Fibroblast of skin of right biceps (primary cell): ENCODE results near the gene PYGO1.
"Not testable (repeated sequence)": the region's sequence is repeated elsewhere in the genome, so short reads cannot be mapped to it uniquely, and the experiment has no call there.

Experiments used
- DNase-seq: peaks from one replicate; pipeline ENCODE4 v3.0.0-alpha.2; 2013

The PYGO1 gene

DNA sequence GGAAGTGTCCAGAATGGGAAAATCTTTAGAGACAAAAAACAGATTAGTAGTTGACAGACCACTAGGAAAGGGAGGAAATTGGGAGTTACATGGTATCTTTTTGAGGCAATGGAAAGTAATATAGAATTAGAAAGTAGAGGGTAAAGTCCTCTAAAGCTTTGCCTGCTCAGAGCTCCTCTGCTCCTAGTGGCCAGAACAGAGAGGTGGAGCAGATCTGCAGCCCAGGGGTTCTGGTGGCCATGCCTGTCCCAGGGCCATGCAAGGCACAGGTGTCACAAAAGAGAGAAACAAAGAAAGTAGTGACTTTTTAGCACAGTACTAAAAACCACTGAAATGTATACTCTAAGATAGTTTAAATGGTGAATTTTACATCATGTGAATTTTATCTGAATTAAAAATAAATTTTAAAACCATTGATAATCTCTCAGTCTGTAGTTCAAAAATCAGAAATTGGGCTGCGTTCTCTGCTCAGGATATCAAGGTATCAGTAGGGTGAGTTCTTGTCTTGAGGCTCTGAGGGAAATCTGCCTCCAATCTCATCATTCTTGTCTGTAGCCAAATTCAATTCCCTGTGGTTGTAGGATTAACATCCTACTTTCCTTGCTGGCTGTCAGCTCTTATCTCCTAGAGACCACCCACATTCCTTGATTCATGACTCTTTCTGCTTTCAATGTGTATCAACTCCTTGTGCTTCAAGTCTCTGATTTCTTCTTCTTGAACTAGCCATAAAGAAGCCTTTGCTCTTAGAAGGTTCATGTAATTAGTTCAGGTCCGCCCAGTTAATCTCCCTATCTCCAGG, 23.6 kb downstream of the PYGO1 start:
- DNase-seq: no peak

DNA sequence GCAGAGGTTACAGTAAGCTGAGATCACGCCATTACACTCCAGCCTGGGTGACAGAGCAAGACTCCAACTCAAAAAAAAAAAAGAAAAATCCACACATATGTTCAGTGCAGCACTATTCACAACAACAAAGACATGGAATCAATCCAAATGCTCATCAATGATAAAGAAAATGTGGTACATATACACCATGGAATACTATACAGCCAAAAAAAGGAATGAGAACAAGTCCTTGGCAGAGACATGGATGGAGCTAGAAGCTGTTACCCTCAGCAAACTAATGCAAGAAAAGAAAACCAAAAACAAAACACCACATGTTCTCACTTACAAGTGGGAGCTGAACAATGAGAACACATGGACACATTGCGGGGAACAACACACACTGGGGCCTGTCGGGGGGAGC, 25.5 kb downstream of the PYGO1 start:
- no peak for DNase-seq

DNA sequence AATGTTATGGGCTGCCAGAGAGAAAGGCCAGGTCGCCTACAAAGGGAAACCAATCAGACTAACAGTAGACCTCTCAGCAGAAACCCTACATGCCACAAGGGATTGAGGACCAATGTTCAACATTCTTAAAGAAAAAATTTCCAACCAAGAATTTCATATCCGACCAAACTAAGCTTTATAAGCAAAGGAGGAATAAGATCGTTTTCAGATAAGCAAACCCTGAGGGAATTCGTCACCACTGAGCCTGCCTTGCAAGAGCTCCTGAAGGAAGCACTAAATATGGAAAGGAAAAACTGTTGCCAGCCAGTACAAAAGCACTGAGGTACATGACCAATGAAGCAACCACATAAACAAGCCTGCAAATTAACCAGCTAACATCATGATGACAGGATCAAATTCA, 33.1 kb downstream of the PYGO1 start:
- no peak for DNase-seq

DNA sequence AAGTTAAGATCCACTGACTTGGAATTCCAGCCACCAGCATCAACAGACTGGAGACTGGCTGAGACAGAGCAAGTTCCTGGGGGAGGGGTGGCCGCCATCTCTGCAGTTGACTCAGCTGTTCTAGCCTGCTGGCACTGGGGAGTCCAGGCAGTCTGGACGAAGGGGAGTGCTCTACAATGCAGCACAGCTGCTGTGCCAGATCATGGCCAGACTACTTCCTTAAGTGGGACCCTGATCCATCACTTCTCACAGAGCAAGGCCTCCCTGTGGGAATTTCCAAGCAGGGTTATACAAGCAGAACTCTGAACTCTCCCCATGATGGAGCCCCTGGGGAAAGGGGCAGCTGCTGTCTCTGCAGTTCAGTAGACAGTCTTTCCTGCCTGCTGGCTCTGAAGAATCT, 35.2 kb downstream of the PYGO1 start:
- DNase-seq: peak; percentile 55

DNA sequence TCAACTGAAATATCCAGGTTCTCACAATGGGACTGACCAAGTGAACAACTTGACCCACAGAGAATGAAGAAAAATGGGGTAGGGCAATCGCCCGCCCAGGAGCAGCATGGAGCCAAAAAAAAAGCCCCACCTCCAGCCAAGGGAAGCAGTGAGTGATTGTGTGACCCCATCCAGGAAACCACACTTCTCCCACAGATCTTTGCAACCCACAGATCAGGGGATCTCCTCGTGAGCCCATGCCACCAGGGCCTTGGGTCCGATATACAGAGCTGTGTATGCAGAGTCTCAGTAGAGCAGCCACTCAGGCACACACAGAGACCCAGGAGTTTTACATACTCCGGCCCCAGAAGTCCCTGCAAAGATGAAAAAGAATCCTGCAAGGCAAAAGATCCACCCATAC, 35.7 kb downstream of the PYGO1 start:
- DNase-seq: no peak

DNA sequence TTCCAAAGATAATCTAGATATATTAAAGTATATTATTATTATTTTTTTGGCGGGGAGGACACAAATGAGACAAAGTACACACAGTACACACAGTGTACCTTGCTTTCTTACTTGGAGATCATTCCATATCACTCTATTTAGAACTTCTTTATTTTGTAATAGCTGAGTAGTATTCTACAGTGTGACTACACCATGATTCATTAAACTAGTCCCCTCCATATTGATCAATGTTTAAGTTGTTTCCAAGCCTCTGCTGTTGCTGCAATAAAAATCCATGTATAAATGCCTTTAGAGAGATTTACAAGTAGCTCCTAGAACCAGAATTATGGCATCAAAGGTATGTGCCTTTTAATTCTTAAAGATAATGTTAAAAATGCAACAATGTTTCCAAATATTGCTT, 38.8 kb downstream of the PYGO1 start:
- DNase-seq: no peak

DNA sequence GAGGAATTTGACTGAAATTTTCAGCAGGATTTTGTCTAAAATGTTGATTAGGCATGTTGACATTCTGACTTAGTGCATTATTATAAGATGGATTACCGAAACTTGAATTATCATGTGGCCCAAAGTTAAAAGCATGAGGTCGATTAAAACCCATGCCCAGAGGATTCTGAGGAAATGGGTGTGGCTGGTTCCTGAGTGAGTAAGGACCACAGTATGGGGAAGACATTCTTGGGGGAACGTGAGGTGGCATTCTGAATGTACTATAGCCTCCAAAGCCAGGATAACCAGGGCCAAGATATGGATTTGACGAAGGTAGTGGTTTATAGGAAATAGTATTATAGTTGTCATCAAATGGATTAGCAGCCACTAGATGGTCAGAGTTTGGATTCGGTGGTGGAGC, 41.4 kb downstream of the PYGO1 start:
- DNase-seq: peak; percentile 24

DNA sequence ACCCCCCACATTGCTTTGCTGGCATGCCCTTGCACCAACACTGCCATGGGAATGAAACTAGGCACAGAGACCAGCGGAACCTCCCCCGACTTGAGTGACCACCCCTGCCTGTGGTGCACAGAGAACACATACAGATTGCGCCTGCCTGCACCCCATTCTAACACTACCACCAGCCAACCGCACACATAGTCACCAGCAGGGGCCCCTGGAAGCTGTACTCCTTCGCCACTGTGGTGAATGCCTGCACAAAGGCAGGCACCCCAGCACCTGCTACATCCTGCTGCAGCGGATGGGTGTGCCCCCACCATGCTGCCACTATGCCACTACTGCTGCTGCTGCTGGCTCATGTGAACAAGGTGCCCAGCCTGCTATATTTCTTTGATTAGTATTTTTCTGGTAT, 52.7 kb downstream of the PYGO1 start:
- no peak for DNase-seq

DNA sequence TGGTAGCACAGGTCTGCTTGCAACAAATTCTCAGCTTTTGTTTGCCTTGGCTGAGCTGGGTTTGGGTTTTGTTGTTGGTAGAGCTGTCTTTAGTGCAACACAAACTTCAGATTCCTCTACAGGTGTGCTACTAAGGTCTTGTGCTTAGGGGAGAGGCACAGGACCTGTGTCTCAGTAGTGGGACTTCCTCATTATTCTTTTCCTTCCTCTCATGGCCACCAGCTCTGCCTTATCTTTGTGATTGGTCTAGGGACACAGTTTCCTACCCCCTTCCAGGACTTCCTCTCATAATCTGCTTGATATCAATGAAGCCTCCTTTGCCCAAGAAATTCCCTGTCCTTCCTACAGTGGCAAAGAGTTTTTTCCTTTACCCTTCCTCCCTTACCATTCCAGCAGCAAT, 55.2 kb downstream of the PYGO1 start:
- no peak for DNase-seq

DNA sequence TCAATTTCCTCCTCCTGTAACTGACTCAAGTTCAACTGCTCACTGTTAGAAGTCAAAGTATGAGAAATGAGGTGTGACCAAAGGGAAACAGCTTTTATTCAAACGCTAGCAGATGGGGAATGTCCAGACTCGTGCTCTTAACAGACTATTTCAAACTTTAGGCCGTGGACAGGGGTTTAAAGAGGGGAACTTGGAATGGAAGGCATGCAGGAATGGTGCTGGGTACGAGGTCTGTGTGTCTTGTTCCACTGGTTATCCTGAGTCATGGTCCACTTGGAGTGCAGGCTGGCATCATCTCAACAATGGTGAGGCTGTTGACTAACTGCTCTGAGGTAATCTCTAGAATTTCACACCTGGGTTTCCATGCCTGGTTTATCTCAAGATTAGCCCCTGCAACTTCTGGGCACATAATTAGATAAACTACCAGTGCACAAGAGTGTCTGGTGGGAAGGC, 57.3 kb downstream of the PYGO1 start:
- peak; percentile 40 for DNase-seq

DNA sequence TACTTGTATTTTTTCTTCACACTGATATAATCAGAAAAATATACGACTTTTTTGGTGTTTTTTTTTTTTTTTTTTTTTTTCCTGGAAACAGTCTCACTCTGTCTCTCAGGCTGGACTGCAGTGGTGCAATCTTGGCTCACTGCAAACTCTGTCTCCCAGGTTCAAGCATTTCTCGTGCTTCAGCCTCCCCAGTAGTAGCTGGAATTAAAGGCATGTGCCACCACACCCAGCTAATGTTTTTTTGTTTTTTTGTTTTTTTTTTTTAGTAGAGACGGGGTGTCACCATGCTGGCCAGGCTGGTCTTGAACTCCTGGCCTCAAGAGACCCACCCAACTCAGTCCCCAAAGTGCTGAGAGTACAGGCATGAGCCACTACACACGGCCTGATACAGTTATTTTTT, 59.3 kb downstream of the PYGO1 start:
- no peak for DNase-seq

DNA sequence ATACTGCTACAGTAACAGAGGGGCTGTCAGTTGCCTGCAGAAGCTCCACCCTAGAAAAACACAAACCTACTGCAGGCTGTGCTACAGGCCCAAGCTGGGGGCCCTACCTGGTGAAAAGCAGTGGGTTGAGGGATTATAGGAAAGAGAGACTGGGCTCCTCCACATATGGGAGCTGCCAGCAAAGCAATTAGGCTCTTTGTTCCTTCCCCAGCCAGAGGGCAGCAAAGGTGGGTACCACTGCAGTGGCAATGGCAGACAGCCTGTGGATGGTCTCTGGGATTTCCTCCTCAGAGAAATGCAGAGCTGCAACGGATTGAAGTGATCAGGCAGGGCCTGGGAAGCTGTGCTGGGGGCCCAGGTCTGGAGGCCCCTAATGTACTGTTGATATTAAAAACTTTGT, 61.0 kb downstream of the PYGO1 start:
- DNase-seq: no peak

DNA sequence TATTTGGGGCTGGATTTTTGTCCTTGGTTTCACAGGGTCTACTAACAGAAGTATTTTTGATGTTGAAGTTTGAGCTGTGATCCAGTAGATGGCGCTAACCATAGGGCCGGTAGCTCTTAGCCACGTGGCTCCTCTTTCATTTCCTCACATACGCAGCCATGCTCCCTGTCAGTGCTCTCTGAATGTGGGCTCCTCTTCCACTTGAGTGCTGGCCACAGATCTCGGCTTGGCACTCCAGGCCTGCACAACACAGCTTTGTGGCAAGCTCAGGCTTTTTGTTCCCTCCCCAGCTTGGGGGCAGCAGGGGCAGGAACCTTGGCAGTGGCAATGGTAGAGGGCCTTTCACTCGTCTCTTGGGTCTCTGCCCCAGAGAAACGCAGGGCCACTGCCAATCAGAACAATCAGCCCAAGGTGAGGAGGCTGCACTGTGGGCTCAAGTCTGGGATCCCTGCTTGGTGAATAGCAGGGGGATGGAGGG, 61.5 kb downstream of the PYGO1 start:
- DNase-seq: peak; percentile 61

DNA sequence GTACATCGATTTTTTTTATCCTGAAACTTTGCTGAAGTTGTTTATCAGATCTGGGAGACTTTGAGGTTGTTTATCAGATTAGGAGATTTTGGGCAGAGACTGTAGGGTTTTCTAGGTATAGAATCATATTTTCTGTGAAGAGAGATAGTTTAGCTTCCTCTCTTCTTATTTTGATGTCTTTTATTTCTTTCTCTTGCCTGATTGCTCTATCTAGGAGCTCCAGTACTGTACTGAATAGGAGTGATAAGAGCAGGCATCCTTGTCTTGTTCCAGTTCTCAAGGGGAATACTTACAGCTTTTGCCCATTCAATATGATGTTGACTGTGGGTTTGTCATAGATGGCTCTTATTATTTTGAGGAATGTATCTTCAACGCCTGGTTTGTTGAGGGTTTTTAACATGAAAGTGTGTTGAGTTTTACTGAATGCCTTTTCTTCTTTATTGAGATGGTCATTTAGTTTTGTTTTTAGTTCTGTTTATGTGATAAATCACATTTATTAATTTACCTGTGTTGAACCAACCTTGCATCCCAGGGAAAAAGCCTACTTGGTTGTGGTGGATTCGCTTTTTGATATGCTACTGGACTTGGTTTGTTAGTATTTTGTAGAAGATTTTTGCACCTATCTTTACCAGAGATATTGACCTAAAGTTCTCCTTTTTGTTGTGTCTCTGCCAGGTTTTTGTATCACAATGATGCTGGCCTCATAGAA, 65.2 kb downstream of the PYGO1 start:
- DNase-seq: no peak

DNA sequence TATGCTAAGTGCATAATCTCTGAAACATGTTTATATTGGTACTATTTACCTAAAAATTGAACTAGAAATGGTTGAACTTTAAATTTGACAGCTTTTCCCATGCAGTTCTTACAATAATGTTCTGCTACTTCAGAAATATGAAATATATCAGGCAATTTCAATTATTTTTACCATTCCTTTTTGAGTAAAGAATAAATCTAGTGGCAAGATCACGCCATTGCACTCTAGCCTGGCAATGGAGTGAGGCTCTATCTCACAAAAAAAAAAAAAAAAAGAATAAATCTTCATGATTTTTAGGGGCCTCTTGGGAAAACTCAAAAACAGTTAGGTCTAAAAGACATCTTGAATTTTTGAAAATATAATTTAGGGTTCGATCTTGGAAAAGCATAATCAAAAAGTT, 69.5 kb downstream of the PYGO1 start:
- DNase-seq: no peak

DNA sequence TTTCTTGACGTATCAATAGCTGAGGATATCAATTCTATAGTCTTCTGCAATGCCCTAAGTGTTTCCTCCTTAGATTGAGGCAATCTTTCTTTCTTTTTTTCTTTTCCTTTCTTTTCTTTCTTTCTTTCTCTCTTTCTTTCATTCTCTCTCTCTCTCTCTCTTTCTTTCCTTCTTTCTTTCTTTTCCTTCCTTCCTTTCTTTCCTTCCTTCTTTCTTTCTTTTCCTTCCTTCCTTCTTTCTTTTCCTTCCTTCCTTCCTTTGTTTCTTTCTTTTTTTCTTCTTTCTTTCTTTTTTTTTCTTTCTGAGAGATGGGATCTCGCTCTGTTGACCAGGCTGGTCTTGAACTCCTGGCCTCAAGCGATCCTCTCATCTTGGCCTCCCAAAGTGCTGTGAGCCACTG, 70.1 kb downstream of the PYGO1 start:
- no peak for DNase-seq

DNA sequence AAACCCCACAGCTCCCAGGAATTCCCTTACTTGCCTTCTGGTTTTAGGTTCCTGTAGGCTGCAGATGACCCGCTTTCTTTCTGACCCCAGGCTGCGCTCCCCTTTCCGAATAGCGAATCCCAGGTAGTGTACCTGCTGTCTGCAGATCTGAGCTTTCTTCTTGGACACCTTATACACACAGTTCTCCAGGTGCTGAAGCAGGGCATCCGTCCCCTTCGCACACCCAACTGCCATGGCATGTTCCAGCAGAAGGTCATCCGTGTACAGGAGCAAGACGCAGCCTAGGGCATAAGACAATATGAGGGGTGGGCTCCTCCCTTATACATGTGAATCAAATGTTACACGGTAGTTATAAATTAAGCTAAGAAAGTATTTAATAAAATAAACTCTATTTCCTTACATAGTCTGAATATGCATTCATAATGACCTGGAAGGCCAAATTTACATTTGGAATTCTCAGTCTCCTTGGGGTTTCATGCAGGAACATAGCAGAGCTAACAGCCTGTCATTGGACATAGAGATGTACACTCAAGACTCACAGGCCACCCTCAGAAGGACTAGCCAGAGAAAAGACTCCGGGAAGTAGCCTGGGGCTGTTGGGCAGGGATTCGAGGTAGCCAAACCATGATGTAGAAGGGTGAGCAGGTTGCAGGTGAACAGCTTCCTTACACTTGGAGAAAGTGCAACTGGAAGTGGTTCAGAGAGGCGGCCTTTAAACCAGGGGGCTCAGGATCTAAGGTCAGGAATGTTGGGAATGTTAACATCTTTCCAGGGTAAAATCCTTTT, 72.0 kb downstream of the PYGO1 start:
- DNase-seq: no peak

DNA sequence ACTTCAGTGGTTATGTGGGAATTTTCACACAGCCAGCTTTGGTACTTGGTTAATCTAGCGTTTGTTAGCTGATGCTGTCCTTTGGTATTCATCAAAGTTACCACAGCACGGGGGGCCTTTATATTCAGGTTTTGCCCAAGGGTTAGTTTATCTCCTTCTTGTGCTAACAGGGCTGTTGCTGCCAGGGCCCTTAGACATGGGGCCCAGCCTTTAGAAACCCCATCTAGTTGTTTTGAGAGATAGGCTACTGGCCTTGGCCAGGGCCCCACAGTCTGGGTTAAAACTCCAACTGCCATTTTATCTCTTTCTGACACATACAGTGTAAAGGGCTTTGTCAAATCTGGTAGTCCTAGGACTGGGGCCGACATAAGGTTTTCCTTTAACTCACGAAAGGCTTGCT, 72.7 kb downstream of the PYGO1 start:
- no peak for DNase-seq

DNA sequence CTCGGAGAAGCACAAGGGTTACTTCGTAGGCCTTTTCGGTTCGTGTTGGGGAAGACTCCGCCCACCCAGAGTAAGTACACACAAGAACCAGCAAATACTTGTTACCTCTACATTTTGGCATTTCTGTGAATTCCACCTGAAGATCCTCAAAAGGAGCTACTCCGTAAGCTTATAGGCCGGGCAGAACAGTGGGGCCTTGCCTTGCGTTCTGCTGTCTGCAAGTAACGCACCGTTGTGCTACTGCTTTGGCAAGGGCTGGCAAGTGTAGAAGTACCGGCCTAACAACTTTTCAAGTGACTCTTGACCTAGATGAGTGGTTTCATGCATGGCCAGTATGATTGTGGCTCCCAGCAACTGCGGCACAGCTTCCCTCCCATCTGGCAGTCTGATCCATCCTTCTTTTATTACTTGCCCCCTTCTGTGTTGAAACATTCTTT, 73.7 kb downstream of the PYGO1 start:
- DNase-seq: no peak

DNA sequence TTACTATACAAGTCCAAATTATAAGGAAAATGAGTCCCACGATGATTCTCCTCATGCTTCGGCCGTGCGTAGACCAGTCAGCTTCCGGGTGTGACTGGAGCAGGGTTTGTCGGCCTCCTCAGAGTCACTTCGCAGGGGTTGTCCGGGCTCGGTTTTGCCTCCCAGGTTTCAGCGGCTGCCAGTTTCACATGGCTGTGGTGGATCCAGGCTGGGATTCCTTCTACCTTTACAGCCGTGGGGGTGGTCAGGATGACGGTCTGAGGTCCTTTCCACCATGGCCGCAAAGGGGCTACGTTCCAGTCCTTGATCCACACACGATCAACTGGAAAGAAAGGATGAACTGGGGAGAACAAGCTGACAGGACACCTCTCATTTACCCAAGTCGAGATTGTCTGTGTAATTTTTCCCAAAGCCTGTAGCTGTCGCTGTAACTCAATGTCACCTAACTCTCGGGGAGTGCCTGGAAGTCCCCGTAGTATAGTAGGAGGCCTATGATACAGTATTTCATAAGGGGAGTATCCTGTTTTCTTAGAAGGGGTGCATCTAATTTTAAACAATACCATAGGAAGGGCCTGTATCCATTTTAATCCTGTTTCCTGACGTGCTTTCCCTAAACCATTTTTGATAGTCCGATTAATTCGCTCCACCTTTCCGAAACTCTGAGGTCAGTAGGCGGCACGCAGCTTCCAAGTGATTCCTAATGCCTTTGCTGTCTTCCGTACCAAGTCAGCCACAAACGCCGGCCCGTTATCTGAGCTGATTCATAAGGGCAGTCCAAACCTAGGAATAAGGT, 74.3 kb downstream of the PYGO1 start:
- DNase-seq: peak; percentile 30

DNA sequence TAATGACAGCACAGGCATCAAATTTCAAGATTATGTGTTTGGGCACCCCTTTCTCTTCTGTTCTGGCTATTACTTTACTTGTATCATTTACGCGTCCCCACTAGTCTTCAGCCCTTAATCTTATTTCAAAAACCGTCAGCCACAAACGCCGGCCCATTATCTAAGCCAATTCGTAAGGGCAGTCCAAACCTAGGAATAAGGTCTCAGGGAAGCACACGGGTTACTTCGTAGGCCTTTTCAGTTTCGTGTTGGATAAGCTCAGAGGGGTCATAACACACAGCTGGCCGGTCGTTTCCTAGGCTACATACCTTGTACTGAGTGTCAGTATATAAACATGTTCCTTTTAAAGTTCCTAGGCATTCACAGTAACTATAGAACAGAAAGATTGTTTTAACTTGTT, 75.0 kb downstream of the PYGO1 start:
- no peak for DNase-seq

DNA sequence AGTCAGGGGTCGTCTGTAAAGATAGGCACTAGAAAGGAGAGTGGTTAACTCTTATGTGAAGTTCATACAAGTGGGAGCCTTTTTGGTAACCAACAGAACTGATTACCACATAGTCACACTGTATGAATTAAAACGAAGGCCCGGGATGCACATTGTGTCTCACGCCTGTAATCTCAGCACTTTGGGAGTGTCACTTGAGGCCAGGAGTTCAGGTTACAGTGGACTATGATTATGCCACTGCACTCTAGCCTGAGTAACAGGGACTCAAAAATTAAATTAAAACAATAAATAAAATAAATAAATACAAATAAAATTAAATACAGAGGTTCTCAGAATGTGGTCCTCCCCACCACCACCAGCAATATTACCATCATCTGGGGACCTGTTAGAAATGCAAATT, 80.6 kb downstream of the PYGO1 start:
- DNase-seq: no peak

DNA sequence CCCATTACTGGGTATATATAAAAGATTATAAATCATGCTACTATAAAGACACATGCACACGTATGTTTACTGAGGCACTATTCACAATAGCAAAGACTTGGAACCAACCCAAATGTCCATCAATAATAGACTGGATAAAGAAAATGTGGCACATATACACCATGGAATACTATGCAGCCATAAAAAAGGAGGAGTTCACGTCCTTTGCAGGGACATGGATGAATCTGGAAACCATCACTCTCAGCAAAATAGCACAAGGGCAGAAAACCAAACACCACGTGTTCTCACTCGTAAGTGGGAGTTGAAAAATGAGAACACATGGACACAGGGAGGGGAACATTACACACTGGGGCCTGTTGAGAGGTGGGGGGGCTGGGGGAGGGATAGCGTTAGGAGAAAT, 82.7 kb downstream of the PYGO1 start:
- not testable (repeated sequence) for DNase-seq
